Endothelial cell of umbilical vein (primary cell): ENCODE data around the gene KRTAP10-8.

Experiments
- CTCF ChIP-seq, 2 donors: IDR thresholded peaks; 1 replicate in 1 of 2; 2 replicates in 1 of 2; pipeline ENCODE4 v1.5.1; 2011; ENCODE audit warnings: low read length in 2 of 2, mild to moderate bottlenecking in 2 of 2, moderate library complexity in 2 of 2, control low read depth in 1 of 2, inconsistent platforms in 1 of 2, low read depth in 1 of 2; ENCODE audit not compliant: insufficient read depth in 1 of 2; ENCODE audit errors: extremely low read depth in 1 of 2
- JUN ChIP-seq: IDR thresholded peaks from 2 replicates; pipeline ENCODE4 v1.6.1; 2011; ENCODE audit warnings: borderline replicate concordance, low read depth; ENCODE audit not compliant: insufficient read length, insufficient read depth
- MAX ChIP-seq: IDR thresholded peaks from 2 replicates; pipeline ENCODE4 v1.6.1; 2011; ENCODE audit not compliant: insufficient read depth, insufficient read length
- POLR2AphosphoS5 ChIP-seq: IDR thresholded peaks from 2 replicates; pipeline ENCODE4 v1.6.1; 2012; ENCODE audit warnings: low read depth, mild to moderate bottlenecking, control low read depth, low read length, moderate library complexity; ENCODE audit not compliant: insufficient read depth

GRCh38 chr21:44596068-44596725 is 15.7 kb upstream of the KRTAP10-8 start:
- TF ChIP-seq CTCF (IDR thresholded peaks at IDR 0.05; ENCODE audit: extremely low read depth in 1 of 2, insufficient read depth in 1 of 2, low read depth in 1 of 2, low read length in 2 of 2) (no peak), JUN (no peak), MAX (no peak), POLR2AphosphoS5 (no peak)
